HT1080 (cell line): ENCODE data around the gene ADCY4. TPM values are rescaled to one million over a fixed set of nuclear protein-coding genes. Genes with fewer than 3 reads are reported as not detected.
"Not testable (repeated sequence)": the region's sequence is repeated elsewhere in the genome, so short reads cannot be mapped to it uniquely, and the experiment has no call there.

Source experiments
- DNase-seq: peaks from one replicate; pipeline ENCODE4 v3.0.0-alpha.2; 2015; ENCODE audit warnings: low read depth
- polyA plus RNA-seq, 2 experiments: library from polyadenylated mRNA; depleted of rRNA; stranded (reverse); fragments of >200 nt; gene quantifications; 2 replicates each; pipeline ENCODE4 v1.2.3, GENCODE V29; 2015
- total RNA-seq: library from RNA; depleted of rRNA; stranded (reverse); fragments of >200 nt; shearing (Covaris generic); gene quantifications from 2 replicates; pipeline ENCODE4 v1.2.3, GENCODE V29; 2014; rRNA removed

Gene ADCY4
- not detected in 2 replicates for total RNA-seq
- polyA plus RNA-seq (2015; cell fraction: cytosol; rRNA removed) = 0.02 TPM in 2 replicates
- 0.14 and 0.36 TPM in 2 replicates for polyA plus RNA-seq (2015; cell fraction: nucleus; rRNA removed)

- no peak for DNase-seq
Observed at GRCh38 chr14:24334431-24335291, at the start of gene ADCY4. Gene ADCY4, minus strand, starts transcription at chr14:24335071. Its CDS starts 419 bp downstream, at chr14:24334652.

GRCh38 chr14:24384169-24384568 is 49.3 kb upstream of the ADCY4 start:
- DNase-seq = no peak

- DNase-seq = no peak
Observed at GRCh38 chr14:24382064-24382371, 47.1 kb upstream of the ADCY4 start.

DNA sequence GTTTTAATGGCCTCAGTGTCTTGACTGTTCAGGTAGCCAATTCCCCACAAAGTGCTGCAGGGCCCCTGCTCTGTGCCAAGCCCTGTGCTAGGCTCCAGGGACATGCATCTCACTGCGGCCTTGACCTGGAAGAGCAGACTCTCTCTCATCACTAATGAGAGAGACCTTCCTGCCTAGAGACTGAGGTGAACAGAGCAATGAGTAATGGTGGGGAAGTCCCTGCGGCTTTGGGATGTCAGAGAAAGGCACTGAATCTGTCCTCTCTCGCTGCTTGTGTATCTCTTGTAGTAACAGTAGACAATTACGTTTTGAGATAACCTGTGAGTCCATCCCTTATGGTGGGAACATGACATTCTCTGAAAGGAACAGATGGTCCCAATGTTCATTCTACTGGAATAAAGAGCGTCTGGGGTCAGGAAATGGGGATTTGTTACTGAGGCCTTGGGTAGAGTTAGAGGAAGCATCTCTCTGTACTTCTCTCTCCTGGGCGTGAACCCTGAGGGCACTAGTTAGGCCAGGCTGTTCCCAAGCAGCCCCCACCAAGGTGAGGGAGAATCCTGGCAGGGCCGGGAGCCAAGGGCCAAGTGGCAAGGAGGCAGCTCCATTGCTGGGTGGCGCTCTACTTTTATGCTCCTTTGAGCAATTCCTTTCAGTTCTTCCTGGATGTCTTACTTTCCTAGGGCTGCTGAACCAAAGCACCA is 46.6 kb upstream of the ADCY4 start:
- DNase-seq = no peak

DNA sequence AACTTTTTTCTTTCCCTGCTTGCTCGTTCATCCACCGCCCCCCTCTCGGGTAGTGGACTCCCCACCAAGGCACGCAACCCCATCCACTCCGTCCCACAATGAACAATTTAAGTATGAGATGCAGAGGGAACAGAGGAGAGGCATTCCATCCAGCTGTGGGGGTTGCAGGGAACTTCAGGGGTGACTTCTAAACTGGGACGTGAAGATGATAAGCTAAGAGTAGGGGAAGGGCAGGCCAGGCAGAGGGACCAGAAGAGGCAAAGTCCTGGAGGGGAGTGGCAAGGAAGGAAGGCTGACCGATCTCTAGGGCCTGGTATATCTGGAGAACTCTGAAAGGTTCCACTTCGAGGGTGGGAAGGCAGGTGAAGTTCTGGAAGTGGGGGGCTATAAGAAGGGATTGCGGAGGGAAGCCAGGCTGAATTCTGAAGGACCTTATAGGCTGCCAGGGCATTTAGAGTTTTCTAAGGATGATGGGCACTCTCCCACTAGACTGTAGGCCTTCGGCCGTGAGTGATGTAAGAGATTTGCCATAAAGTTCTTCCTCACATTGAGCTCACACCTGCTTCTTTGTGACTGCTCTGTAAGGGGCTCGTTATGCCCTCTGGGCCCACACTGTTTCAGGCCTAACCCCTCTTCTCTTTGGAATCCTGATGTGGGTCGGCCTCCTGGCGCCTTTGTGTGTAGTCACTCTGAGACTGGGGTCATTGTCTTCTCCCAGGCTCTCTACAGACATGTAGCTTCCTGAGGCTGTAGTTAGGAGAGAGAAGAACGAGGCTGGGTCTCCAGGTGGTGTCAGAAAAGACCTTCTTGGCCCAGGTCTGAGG is 45.2 kb upstream of the ADCY4 start:
- DNase-seq = no peak

DNA sequence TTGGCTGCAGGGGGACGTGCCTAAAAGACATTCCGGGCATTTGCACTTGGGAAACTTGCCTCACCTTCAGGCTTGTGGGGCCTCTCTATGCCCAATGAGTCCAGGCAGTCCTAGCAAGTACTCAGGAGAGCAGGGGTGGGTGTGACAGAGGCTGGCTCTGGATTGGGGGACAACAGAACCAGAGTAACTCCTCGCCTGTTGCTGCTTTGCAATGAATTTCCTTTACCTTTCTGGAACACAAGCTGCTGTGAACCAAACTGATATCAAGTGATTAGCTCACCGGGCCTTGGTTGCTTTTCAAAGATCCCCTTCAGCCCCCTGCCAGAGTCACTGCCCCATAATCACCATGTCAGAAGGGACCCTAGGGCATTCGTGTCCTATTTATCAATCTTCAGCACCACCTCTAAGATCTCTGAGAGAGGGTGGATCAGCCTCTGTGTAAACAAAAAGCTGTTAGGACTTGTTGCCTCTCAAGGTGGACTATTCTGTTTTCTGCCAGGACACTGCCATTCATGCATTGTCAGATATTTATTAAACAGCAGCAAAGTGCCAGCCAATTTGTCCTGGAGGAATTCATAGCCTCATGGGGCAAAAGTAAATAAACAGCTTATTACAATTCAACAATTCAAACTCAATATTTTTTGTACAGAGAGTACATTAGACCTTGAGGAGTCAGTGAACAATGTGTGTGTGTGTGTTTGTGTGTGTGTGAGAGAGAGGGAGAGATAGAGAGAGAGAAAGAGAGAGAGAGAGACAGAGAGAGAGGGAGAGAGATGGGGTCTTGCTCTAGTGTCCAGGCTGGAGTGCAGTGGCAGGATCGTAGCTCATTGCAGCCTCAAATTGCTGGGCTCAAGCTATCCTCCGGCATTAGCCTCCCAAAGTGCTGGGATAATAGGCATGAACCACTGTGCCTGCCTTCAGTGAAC is 44.4 kb upstream of the ADCY4 start:
- DNase-seq = no peak

- DNase-seq = no peak
Observed at GRCh38 chr14:24378327-24378726, 43.5 kb upstream of the ADCY4 start.

- no peak for DNase-seq
Observed at GRCh38 chr14:24377657-24378056, 42.8 kb upstream of the ADCY4 start.

DNA sequence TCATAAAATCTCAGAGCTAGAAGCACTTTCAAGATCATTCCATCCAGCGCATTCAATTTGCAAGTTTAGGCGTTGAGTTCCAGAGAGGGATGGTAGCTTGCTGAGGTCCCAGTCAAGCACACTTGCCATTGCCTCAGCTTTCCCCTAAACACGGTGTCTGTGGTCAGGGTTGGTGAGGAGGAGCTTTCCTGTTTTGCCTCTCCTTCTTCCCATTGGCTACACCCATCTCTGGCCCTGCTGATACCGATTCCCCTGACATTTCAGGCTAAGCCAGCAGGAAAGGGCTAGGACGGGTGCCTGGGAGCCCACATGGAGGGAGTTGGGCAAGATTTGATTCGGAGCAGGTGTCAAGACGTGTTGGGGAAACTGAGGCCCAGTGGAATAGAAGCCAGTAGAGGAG is 42.3 kb upstream of the ADCY4 start:
- DNase-seq = no peak

DNA sequence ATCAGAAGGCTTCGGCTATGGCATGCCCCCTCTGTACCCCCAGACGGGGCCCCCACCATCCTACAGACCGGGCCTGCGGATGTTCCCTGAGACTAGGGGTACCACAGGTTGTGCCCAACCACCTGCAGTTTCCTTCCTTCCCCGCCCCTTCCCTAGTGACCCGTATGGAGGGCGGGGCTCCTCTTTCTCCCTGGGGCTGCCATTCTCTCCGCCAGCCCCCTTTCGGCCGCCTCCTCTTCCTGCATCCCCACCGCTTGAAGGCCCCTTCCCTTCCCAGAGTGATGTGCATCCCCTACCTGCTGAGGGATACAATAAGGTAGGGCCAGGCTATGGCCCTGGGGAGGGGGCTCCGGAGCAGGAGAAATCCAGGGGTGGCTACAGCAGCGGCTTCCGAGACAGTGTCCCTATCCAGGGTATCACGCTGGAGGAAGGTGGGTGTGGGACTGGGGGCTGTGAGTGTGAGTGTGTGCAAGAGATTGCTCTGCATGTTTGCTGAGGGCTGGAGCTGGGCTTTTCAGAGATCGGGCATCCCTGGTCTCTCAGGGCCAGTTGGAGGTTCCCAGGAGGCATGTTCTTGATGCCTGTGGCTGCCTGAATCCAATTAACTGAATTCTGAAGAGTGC is 41.7 kb upstream of the ADCY4 start:
- no peak for DNase-seq

- no peak for DNase-seq
Observed at GRCh38 chr14:24372701-24373416, 38.0 kb upstream of the ADCY4 start.

DNA sequence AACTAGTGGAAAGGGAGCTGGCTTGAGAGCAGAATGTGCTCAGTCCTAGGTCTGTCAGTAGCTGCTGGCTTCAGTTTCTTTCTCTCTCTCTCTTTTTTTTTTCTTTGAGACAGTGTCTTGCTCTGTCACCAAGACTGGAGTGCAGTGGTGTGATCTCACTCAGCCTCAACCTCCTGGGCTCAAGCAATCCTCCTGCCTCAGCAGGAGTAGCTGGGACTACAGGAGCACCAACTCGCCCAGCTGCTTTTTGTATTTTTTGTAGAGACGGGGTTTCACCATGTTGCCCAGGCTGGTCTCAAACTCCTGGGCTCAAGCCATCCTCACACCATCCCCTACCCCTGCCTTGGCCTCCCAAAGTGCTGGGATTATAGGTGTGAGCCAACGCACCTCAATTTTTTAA is 36.7 kb upstream of the ADCY4 start:
- DNase-seq = not testable (repeated sequence)

DNA sequence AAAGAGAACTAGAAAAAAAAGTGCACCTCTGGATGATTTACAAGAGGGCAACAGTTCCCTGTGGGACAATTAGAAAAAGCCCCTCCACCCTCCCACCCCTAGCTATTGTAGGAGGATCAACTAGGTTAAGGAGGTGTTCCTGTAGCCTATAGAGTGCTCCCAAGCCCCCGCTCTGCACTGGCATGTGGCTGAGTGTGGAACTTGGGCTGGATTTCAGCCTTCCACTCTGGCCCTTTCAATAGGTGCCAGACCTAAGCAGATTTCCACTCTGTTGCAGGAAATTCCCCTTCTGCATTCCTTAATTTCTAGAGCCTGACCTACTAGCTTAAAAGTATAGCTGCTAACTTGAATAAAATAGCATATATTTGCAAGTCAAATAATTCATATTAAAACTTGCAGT is 35.9 kb upstream of the ADCY4 start:
- DNase-seq = no peak

DNA sequence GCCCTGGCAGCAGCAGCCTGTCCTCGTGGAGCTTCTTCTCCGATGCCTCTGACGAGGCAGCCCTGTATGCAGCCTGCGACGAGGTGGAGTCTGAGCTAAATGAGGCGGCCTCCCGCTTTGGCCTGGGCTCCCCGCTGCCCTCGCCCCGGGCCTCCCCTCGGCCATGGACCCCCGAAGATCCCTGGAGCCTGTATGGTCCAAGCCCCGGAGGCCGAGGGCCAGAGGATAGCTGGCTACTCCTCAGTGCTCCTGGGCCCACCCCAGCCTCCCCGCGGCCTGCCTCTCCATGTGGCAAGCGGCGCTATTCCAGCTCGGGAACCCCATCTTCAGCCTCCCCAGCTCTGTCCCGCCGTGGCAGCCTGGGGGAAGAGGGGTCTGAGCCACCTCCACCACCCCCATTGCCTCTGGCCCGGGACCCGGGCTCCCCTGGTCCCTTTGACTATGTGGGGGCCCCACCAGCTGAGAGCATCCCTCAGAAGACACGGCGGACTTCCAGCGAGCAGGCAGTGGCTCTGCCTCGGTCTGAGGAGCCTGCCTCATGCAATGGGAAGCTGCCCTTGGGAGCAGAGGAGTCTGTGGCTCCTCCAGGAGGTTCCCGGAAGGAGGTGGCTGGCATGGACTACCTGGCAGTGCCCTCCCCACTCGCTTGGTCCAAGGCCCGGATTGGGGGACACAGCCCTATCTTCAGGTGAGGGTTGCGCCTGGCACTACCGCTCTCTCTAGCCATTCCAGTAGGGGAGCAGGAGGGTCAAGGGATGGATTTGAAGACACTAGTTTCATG is 35.2 kb upstream of the ADCY4 start:
- DNase-seq = no peak

DNA sequence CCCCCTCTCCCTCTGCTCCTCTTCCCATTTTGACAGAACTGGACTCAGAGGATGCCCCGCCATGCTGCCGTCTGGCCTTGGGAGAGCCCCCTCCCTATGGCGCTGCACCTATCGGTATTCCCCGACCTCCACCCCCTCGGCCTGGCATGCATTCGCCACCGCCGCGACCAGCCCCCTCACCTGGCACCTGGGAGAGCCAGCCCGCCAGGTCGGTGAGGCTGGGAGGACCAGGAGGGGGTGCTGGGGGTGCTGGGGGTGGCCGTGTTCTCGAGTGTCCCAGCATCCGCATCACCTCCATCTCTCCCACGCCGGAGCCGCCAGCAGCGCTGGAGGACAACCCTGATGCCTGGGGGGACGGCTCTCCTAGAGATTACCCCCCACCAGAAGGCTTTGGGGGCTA is 34.6 kb upstream of the ADCY4 start:
- no peak for DNase-seq

DNA sequence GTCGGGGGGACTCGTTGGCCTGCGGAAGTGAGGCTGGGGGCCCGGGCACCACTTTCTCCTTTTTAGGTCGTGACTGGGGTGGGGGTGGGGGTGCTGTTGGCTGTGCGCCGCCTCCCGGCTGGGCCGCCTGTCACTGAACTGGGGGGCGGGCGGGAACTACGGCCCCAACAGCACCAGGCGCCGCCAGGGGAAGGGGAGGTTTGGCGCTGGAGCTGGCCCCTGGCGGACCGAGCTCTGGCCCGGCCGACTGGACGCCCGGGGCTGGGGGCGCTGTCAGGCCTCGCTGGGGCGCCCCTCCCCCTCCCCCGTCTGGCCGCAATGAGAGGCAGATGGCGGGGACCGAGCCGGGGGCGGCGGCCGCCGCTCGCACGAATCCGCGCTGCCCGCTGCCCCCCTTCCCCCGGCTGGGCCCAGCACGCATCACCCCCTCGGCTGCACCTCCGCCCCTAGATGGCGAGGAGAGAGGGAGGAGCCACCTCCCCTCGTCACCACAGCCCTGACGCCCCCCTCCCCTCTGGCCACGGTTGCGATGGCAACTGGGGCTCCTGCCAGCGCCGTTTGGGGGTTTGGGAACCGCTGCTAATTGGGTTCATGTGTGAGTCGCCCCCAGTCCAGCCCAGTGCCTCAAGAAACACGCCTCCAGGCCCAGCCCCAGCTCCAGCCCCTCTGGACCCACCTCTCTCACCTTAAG is 33.8 kb upstream of the ADCY4 start:
- DNase-seq = no peak

DNA sequence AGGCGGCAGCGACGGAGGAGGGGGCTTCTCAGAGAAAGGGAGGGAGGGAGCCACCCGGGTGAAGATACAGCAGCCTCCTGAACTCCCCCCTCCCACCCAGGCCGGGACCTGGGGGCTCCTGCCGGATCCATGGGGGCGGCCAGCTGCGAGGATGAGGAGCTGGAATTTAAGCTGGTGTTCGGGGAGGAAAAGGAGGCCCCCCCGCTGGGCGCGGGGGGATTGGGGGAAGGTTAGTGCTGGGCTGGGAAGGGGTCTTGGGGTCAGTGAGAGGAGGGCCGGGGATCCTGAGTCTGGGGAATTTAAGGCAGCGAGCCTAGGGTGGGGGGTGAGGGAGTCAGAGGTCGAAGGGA is 33.3 kb upstream of the ADCY4 start:
- no peak for DNase-seq

DNA sequence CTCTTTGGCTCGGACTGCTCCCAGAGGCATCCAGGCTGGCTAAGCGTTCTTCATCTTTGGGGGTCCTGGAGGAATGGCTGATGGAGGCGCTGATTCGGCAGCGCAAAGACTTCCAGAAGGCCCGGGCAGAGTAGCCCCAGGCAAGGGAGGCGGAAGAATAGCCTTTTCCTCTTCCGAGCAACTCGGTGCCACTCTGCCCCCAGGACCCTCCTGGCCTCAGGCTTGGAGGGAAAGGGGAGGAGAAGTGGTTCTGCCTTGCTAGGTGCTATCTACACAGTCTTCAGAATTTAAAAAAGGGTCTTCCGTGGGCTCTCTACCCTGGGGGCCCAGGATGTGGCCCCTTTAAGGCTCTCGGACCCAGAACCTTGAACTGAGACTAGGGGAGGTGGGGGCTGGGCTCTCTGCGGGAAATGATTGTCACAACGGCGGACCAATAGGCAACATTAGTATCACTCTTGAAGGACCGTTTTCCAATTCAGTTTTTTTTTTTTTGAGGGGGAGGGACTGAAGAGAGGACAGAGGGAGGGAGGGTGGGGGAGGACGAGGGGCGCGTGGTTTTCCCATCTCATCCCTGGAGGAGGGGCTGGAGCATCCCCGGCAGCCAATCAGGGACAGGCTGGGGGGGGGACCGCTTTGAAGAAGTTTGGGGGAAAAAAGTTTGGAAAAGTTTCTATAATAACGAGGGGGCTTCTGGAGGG is 32.8 kb upstream of the ADCY4 start, which contains the start of gene NFATC4:
Gene NFATC4, plus strand, starts transcription at position 671 of the 698 bp plus-strand sequence. CDS start 157 bp downstream, outside the sequence.
- no peak for DNase-seq
